HepG2 (cell line): ENCODE results near the gene AGAP1. TPM values are rescaled to one million over a fixed set of nuclear protein-coding genes. Genes with fewer than 3 reads are reported as not detected.

Experiments
- CCAR2 ChIP-seq: fragments of 200-400 bp; formaldehyde crosslinking; optimal IDR thresholded peaks from 2 replicates; pipeline ENCODE3; 2018; ENCODE audit warnings: low read depth, mild to moderate bottlenecking, low read length, moderate library complexity
- FOSL2 ChIP-seq: sonication (generic); formaldehyde crosslinking; IDR thresholded peaks from 2 replicates; pipeline ENCODE4 v1.4.0; 2020; ENCODE audit warnings: missing genetic modification reagents
- HMGA1 ChIP-seq: sonication (generic); formaldehyde crosslinking; conservative IDR thresholded peaks from 2 replicates; pipeline ENCODE4 v1.4.0; 2020; ENCODE audit warnings: missing genetic modification reagents
- JUN ChIP-seq: sonication (generic); formaldehyde crosslinking; IDR thresholded peaks from 2 replicates; pipeline ENCODE4 v1.4.0; 2020; ENCODE audit warnings: mild to moderate bottlenecking, missing genetic modification reagents
- KDM6A ChIP-seq: IDR thresholded peaks from 2 replicates; pipeline ENCODE4 v1.6.1; 2016; ENCODE audit warnings: low read depth
- PRPF4 ChIP-seq: fragments of 200-400 bp; formaldehyde crosslinking; IDR thresholded peaks from 2 replicates; pipeline ENCODE4 v1.6.1; 2016; ENCODE audit warnings: low read length, low read depth; ENCODE audit not compliant: poor library complexity, severe bottlenecking
- RELA ChIP-seq: sonication (generic); formaldehyde crosslinking; IDR thresholded peaks from 2 replicates; pipeline ENCODE4 v1.4.0; 2020; ENCODE audit warnings: missing genetic modification reagents
- RNF2 ChIP-seq: fragments of 450-650 bp; conservative IDR thresholded peaks from 2 replicates; pipeline ENCODE4 v1.6.1; 2016; ENCODE audit warnings: low read depth
- SIN3A ChIP-seq: IDR thresholded peaks from 2 replicates; pipeline ENCODE4 v1.6.1; 2011; ENCODE audit warnings: low read depth, mild to moderate bottlenecking, control low read depth, low read length, borderline replicate concordance
- TAF1 ChIP-seq: sonication (generic); formaldehyde crosslinking; IDR thresholded peaks from 2 replicates; pipeline ENCODE4 v1.4.0; 2020; ENCODE audit warnings: missing genetic modification reagents
- ZNF766 ChIP-seq: sonication (generic); formaldehyde crosslinking; IDR thresholded peaks from 2 replicates; pipeline ENCODE4 v1.5.0; 2020; ENCODE audit warnings: missing genetic modification reagents, borderline replicate concordance
- polyA plus RNA-seq, 8 experiments: library from polyadenylated mRNA; depleted of rRNA in 3 of 8; stranded (reverse) in 7 of 8; unstranded in 1 of 8; fragments of >200 nt; fragmentation: Illumina TruSeq in 4 of 8; extraction: Trizol in 4 of 8; gene quantifications; 2 replicates each; pipeline versions ENCODE4 v1.2.1 to v1.2.3, GENCODE V29; 2011 to 2016; ENCODE audit warnings: low read depth in 4 of 8, missing spikeins in 1 of 8, mixed read lengths in 1 of 8; ENCODE audit not compliant: insufficient read depth in 1 of 8
- total RNA-seq, 5 experiments: library from RNA; depleted of rRNA; stranded (reverse); fragments of >200 nt; fragmentation: Illumina TruSeq; extraction: Trizol; gene quantifications; 2 replicates each; pipeline ENCODE4 v1.2.3, GENCODE V29; 2016; ENCODE audit warnings: low read depth in 1 of 5
- TF ChIP-seq, protein P1 (sequence below): sonication (generic); formaldehyde crosslinking; IDR thresholded peaks from 2 replicates; pipeline ENCODE4 v1.9.0; 2022; ENCODE audit warnings: missing genetic modification reagents, mild to moderate bottlenecking, borderline replicate concordance
- TF ChIP-seq, protein P2 (sequence below): sonication (generic); formaldehyde crosslinking; IDR thresholded peaks from 2 replicates; pipeline ENCODE4 v1.5.0; 2020; ENCODE audit warnings: missing genetic modification reagents
- TF ChIP-seq, protein P3 (sequence below): sonication (generic); formaldehyde crosslinking; IDR thresholded peaks from 2 replicates; pipeline ENCODE4 v1.4.0; 2020; ENCODE audit warnings: mild to moderate bottlenecking, missing genetic modification reagents
- TF ChIP-seq, protein P4 (sequence below): fragments of 450-650 bp; IDR thresholded peaks from 2 replicates; pipeline ENCODE4 v1.6.1; 2017
- TF ChIP-seq, protein P5 (sequence below): sonication (generic); formaldehyde crosslinking; IDR thresholded peaks from 2 replicates; pipeline ENCODE4 v1.4.0; 2020; ENCODE audit warnings: mild to moderate bottlenecking, missing genetic modification reagents
- TF ChIP-seq, protein P6 (sequence below): fragments of 450-650 bp; IDR thresholded peaks from 2 replicates; pipeline ENCODE4 v1.6.1; 2016

AGAP1 gene
- total and polyA plus RNA-seq, 2 of the 13 experiments (the other 11 are each of a cell fraction or from before 2014, with no cell fraction given) = 21.2 to 32.7 TPM

DNA sequence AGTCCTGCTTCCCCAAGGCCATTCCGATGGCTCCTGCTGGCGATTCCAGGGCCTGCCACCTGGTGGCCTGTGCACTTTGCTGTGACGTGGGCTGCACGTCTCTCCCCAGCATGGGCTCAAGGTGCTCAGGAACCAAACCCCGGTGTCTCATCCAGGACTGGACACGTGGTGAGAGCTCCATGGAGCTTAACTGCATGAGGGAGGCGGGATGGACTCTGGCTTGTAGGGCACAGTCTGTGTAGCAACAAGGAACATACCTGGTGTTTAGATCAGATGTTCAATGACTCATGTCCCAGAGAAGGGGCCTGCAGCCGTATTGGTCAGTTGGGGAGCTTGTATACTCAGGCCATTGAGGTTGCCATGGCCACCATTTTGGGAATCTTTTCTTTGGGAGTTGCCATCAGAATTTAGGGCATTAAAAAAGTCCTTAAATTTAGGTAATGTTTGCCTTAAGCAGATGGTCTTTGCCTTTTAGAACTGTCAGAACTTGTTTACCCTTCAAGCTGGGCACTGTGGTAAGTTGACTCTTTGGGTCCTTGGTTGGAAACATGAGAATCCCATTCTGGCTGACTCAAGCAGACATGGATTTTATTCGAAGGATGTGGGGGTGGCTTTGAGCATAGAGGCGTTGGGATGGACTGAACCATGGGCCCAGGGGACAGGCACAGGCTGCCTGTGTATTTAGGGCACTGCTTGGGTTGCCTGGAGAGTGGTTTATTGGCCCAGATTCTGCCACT, 21.0 kb downstream of the AGAP1 start (continued):
- TF ChIP-seq, protein P1, sequence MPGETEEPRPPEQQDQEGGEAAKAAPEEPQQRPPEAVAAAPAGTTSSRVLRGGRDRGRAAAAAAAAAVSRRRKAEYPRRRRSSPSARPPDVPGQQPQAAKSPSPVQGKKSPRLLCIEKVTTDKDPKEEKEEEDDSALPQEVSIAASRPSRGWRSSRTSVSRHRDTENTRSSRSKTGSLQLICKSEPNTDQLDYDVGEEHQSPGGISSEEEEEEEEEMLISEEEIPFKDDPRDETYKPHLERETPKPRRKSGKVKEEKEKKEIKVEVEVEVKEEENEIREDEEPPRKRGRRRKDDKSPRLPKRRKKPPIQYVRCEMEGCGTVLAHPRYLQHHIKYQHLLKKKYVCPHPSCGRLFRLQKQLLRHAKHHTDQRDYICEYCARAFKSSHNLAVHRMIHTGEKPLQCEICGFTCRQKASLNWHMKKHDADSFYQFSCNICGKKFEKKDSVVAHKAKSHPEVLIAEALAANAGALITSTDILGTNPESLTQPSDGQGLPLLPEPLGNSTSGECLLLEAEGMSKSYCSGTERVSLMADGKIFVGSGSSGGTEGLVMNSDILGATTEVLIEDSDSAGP (CRISPR knock-in tag) = peak; percentile 89
- TF ChIP-seq, protein P2, sequence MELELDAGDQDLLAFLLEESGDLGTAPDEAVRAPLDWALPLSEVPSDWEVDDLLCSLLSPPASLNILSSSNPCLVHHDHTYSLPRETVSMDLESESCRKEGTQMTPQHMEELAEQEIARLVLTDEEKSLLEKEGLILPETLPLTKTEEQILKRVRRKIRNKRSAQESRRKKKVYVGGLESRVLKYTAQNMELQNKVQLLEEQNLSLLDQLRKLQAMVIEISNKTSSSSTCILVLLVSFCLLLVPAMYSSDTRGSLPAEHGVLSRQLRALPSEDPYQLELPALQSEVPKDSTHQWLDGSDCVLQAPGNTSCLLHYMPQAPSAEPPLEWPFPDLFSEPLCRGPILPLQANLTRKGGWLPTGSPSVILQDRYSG (CRISPR knock-in tag) = 0 out of 2 replicates have a peak, but pooled peaks have one; percentile 50
- TF ChIP-seq, protein P3, sequence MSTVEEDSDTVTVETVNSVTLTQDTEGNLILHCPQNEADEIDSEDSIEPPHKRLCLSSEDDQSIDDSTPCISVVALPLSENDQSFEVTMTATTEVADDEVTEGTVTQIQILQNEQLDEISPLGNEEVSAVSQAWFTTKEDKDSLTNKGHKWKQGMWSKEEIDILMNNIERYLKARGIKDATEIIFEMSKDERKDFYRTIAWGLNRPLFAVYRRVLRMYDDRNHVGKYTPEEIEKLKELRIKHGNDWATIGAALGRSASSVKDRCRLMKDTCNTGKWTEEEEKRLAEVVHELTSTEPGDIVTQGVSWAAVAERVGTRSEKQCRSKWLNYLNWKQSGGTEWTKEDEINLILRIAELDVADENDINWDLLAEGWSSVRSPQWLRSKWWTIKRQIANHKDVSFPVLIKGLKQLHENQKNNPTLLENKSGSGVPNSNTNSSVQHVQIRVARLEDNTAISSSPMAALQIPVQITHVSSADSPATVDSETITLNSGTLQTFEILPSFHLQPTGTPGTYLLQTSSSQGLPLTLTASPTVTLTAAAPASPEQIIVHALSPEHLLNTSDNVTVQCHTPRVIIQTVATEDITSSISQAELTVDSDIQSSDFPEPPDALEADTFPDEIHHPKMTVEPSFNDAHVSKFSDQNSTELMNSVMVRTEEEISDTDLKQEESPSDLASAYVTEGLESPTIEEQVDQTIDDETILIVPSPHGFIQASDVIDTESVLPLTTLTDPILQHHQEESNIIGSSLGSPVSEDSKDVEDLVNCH (CRISPR knock-in tag) = 0 out of 2 replicates have a peak, but pooled peaks have one; percentile 56
- TF ChIP-seq KDM6A (CRISPR knock-in tag) (0 out of 2 replicates have a peak, but pooled peaks have one; percentile 40), TAF1 (no peak), CCAR2 (no peak), JUN (CRISPR knock-in tag) (peak; percentile 99), FOSL2 (CRISPR knock-in tag) (peak; percentile 96), PRPF4 (no peak), RELA (CRISPR knock-in tag) (no peak), ZNF766 (CRISPR knock-in tag) (no peak), RNF2 (peak; percentile 95), SIN3A (peak; percentile 91), HMGA1 (no peak)
- TF ChIP-seq, protein P4, sequence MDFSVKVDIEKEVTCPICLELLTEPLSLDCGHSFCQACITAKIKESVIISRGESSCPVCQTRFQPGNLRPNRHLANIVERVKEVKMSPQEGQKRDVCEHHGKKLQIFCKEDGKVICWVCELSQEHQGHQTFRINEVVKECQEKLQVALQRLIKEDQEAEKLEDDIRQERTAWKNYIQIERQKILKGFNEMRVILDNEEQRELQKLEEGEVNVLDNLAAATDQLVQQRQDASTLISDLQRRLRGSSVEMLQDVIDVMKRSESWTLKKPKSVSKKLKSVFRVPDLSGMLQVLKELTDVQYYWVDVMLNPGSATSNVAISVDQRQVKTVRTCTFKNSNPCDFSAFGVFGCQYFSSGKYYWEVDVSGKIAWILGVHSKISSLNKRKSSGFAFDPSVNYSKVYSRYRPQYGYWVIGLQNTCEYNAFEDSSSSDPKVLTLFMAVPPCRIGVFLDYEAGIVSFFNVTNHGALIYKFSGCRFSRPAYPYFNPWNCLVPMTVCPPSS = no peak
- TF ChIP-seq, protein P5, sequence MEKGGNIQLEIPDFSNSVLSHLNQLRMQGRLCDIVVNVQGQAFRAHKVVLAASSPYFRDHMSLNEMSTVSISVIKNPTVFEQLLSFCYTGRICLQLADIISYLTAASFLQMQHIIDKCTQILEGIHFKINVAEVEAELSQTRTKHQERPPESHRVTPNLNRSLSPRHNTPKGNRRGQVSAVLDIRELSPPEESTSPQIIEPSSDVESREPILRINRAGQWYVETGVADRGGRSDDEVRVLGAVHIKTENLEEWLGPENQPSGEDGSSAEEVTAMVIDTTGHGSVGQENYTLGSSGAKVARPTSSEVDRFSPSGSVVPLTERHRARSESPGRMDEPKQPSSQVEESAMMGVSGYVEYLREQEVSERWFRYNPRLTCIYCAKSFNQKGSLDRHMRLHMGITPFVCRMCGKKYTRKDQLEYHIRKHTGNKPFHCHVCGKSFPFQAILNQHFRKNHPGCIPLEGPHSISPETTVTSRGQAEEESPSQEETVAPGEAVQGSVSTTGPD = 0 out of 2 replicates have a peak, but pooled peaks have one; percentile 65
- TF ChIP-seq, protein P6, sequence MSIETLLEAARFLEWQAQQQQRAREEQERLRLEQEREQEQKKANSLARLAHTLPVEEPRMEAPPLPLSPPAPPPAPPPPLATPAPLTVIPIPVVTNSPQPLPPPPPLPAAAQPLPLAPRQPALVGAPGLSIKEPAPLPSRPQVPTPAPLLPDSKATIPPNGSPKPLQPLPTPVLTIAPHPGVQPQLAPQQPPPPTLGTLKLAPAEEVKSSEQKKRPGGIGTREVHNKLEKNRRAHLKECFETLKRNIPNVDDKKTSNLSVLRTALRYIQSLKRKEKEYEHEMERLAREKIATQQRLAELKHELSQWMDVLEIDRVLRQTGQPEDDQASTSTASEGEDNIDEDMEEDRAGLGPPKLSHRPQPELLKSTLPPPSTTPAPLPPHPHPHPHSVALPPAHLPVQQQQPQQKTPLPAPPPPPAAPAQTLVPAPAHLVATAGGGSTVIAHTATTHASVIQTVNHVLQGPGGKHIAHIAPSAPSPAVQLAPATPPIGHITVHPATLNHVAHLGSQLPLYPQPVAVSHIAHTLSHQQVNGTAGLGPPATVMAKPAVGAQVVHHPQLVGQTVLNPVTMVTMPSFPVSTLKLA = peak; percentile 99
